H1 (cell line): ENCODE data around the gene FMNL2. TPM values are rescaled to one million over a fixed set of nuclear protein-coding genes. Genes with fewer than 3 reads are reported as not detected.

Source experiments
- CTCF ChIA-PET: fragments of 300-600 bp; sonication (Branson Sonifier 250); formaldehyde crosslinking; loops from one replicate; lab custom pipeline; 2021; ENCODE audit not compliant: partially characterized antibody; lab: Charles Lee
- POLR2A ChIA-PET: fragments of 300-600 bp; sonication (Branson Sonifier 250); formaldehyde crosslinking; loops from one replicate; lab custom pipeline; 2021; ENCODE audit warnings: inconsistent platforms; ENCODE audit not compliant: partially characterized antibody; lab: Charles Lee
- DNase-seq, 2 experiments: peaks; one replicate each; pipeline versions ENCODE4 v3.0.0 to v3.0.0-alpha.2; 2010 to 2022; ENCODE audit warnings: low spot score in 2 of 2, low read depth in 1 of 2, mixed read lengths in 1 of 2
- FAIRE-seq: peaks from 2 replicates; lab custom pipeline; 2011; peaks lifted over from hg19 to GRCh38; lab: Jason Lieb, UNC
- H2AFZ ChIP-seq: 2 replicates; pipeline ENCODE4 v1.8.1; 2012; ENCODE audit warnings: low read length, inconsistent platforms
- H2AK5ac ChIP-seq: 2 replicates; pipeline ENCODE4 v1.6.1; 2013; ENCODE audit warnings: low read depth, low read length
- H2BK120ac ChIP-seq: replicated peaks from 2 replicates; pipeline ENCODE3; 2013; ENCODE audit warnings: low read depth, low read length, inconsistent platforms
- H2BK12ac ChIP-seq: 2 replicates; pipeline ENCODE4 v1.6.1; 2013; ENCODE audit warnings: low read depth, low read length
- H2BK15ac ChIP-seq: 2 replicates; pipeline ENCODE4 v1.6.1; 2013; ENCODE audit warnings: low read length
- H2BK20ac ChIP-seq: 2 replicates; pipeline ENCODE4 v1.6.1; 2013; ENCODE audit warnings: low read length
- H2BK5ac ChIP-seq: 2 replicates; pipeline ENCODE4 v1.6.1; 2013; ENCODE audit warnings: low read depth, low read length
- H3K14ac ChIP-seq: 2 replicates; pipeline ENCODE4 v1.6.1; 2013; ENCODE audit warnings: inconsistent platforms; ENCODE audit not compliant: insufficient read length
- H3K18ac ChIP-seq: 2 replicates; pipeline ENCODE4 v1.6.1; 2013; ENCODE audit warnings: low read length; ENCODE audit errors: extremely low read depth
- H3K23ac ChIP-seq: 2 replicates; pipeline ENCODE4 v1.6.1; 2013; ENCODE audit warnings: inconsistent platforms; ENCODE audit not compliant: insufficient read length
- H3K23me2 ChIP-seq: 2 replicates; pipeline ENCODE4 v1.6.1; 2013; ENCODE audit warnings: low read depth, low read length
- H3K27ac ChIP-seq: 2 replicates; pipeline ENCODE4 v1.6.1; 2011; ENCODE audit warnings: low read depth, low read length, inconsistent platforms
- H3K27me3 ChIP-seq, 4 experiments: replicated peaks in 1 of 4; 1 replicate in 1 of 4; 2 replicates in 3 of 4; pipeline versions ENCODE4 v1.6.1 to v1.8.1; 2011 to 2013; ENCODE audit warnings: low read length in 3 of 4, mild to moderate bottlenecking in 3 of 4, inconsistent platforms in 2 of 4, mixed read lengths in 2 of 4, moderate library complexity in 1 of 4; ENCODE audit not compliant: control insufficient read depth in 3 of 4, insufficient read depth in 3 of 4; ENCODE audit errors: extremely low read depth in 1 of 4
- H3K36me3 ChIP-seq, 4 experiments: 2 replicates each; pipeline versions ENCODE4 v1.6.1 to v1.8.1; 2011 to 2013; ENCODE audit warnings: mild to moderate bottlenecking in 4 of 4, low read length in 3 of 4, moderate library complexity in 2 of 4, control low read depth in 1 of 4, inconsistent platforms in 1 of 4; ENCODE audit not compliant: insufficient read depth in 4 of 4, control insufficient read depth in 2 of 4
- H3K4ac ChIP-seq: replicated peaks from 2 replicates; pipeline ENCODE3; 2013; ENCODE audit warnings: low read length, low read depth, mixed read lengths, inconsistent platforms; ENCODE audit not compliant: insufficient read length
- H3K4me1 ChIP-seq, 4 experiments: replicated peaks in 1 of 4; 1 replicate in 1 of 4; 2 replicates in 3 of 4; pipeline versions ENCODE4 v1.6.1 to v1.8.1; 2011 to 2013; ENCODE audit warnings: low read length in 3 of 4, inconsistent platforms in 2 of 4, mixed read lengths in 1 of 4; ENCODE audit not compliant: insufficient read depth in 4 of 4, control insufficient read depth in 3 of 4
- H3K4me2 ChIP-seq, 2 experiments: 2 replicates each; pipeline versions ENCODE4 v1.6.1 to v1.8.1; 2011 to 2013; ENCODE audit warnings: low read depth in 2 of 2, low read length in 2 of 2, control low read depth in 1 of 2, inconsistent platforms in 1 of 2, mild to moderate bottlenecking in 1 of 2; ENCODE audit not compliant: insufficient read depth in 1 of 2
- H3K4me3 ChIP-seq, 4 experiments: fragments of 200-600, 300-600 bp in 1 of 4; sonication (generic), shearing (Covaris generic), sonication (Bioruptor Twin) in 1 of 4; 2 replicates each; pipeline versions ENCODE4 v1.5.1 to v1.8.1; 2011 to 2016; ENCODE audit warnings: low read length in 4 of 4, low read depth in 3 of 4, control low read depth in 2 of 4, inconsistent platforms in 2 of 4, mild to moderate bottlenecking in 2 of 4, mixed read lengths in 1 of 4, moderate library complexity in 1 of 4; ENCODE audit not compliant: insufficient read depth in 2 of 4; ENCODE audit errors: extremely low read depth in 1 of 4
- H3K56ac ChIP-seq: replicated peaks from 2 replicates; pipeline ENCODE3; 2013; ENCODE audit warnings: low read depth, mild to moderate bottlenecking, mixed read lengths, low read length, inconsistent platforms; ENCODE audit not compliant: insufficient read length
- H3K79me1 ChIP-seq: 2 replicates; pipeline ENCODE4 v1.6.1; 2013; ENCODE audit warnings: low read depth, low read length, control low read depth
- H3K79me2 ChIP-seq, 2 experiments: 2 replicates each; pipeline versions ENCODE4 v1.6.1 to v1.8.1; 2012 to 2013; ENCODE audit warnings: low read length in 2 of 2, mild to moderate bottlenecking in 2 of 2, inconsistent platforms in 1 of 2; ENCODE audit not compliant: insufficient read depth in 2 of 2, control insufficient read depth in 1 of 2
- H3K9ac ChIP-seq, 4 experiments: replicated peaks in 1 of 4; 1 replicate in 1 of 4; 2 replicates in 3 of 4; pipeline versions ENCODE4 v1.6.1 to v1.8.1; 2011 to 2013; ENCODE audit warnings: low read depth in 3 of 4, low read length in 3 of 4, control low read depth in 2 of 4, mild to moderate bottlenecking in 2 of 4, moderate library complexity in 2 of 4, inconsistent platforms in 1 of 4; ENCODE audit errors: extremely low read depth in 1 of 4
- H3K9me3 ChIP-seq, 2 experiments: 2 replicates each; pipeline versions ENCODE4 v1.6.1 to v1.8.1; 2012 to 2013; ENCODE audit warnings: mild to moderate bottlenecking in 2 of 2, moderate library complexity in 2 of 2, control low read depth in 1 of 2, inconsistent platforms in 1 of 2, low read depth in 1 of 2, low read length in 1 of 2, mixed read lengths in 1 of 2; ENCODE audit not compliant: insufficient read depth in 2 of 2
- H4K20me1 ChIP-seq, 2 experiments: replicated peaks in 1 of 2; 2 replicates each; pipeline versions ENCODE3 to v1.8.1; 2011 to 2013; ENCODE audit warnings: inconsistent platforms in 2 of 2, low read length in 2 of 2, mild to moderate bottlenecking in 1 of 2; ENCODE audit not compliant: insufficient read depth in 2 of 2, control insufficient read depth in 1 of 2
- H4K5ac ChIP-seq: 2 replicates; pipeline ENCODE4 v1.6.1; 2013; ENCODE audit warnings: low read length, low read depth, mixed read lengths, inconsistent platforms; ENCODE audit not compliant: insufficient read length
- H4K8ac ChIP-seq: 2 replicates; pipeline ENCODE4 v1.8.0; 2013; ENCODE audit warnings: mild to moderate bottlenecking, moderate library complexity, low read length, inconsistent platforms; ENCODE audit not compliant: insufficient read depth; ENCODE audit errors: extremely low read depth
- H4K91ac ChIP-seq: replicated peaks from 2 replicates; pipeline ENCODE3; 2013; ENCODE audit warnings: low read length, mixed read lengths, inconsistent platforms; ENCODE audit not compliant: insufficient read length
- HDAC6 ChIP-seq: IDR thresholded peaks from one replicate; pipeline ENCODE4 v1.7.1; 2012; ENCODE audit warnings: low read depth, mild to moderate bottlenecking, inconsistent platforms, low read length, moderate library complexity
- JUND ChIP-seq: IDR thresholded peaks from 2 replicates; pipeline ENCODE4 v1.6.1; 2011; ENCODE audit warnings: mild to moderate bottlenecking, improper control_type of control experiment, low read length
- MAX ChIP-seq: IDR thresholded peaks from 2 replicates; pipeline ENCODE4 v1.6.1; 2012; ENCODE audit warnings: inconsistent platforms
- POLR2AphosphoS5 ChIP-seq: IDR thresholded peaks from 2 replicates; pipeline ENCODE4 v1.6.1; 2011; ENCODE audit warnings: low read depth, low read length
- WGBS, 2 experiments: shearing (Covaris generic) in 1 of 2; methylation state at CpG; one replicate each; pipeline versions ENCODE4 v1.1.6 to v1.1.7; 2013 to 2015; ENCODE audit warnings: low lambda C conversion rate in 2 of 2, mixed read lengths in 2 of 2, inconsistent platforms in 1 of 2, low coverage in 1 of 2, missing lambda C conversion rate in 1 of 2; ENCODE audit not compliant: insufficient replicate concordance in 2 of 2, insufficient coverage in 1 of 2, insufficient read length in 1 of 2; ENCODE audit errors: extremely low coverage in 1 of 2, missing lambda C conversion rate in 1 of 2; 5-methylcytosine and 5-hydroxymethylcytosine counted together
- polyA plus RNA-seq, 7 experiments: library from polyadenylated mRNA; depleted of rRNA in 3 of 7; stranded (reverse) in 5 of 7; unstranded in 2 of 7; fragments of >200 nt in 5 of 7; fragments of 200-250 nt in 2 of 7; gene quantifications; 1 replicate in 5 of 7; 2 replicates in 1 of 7; 4 replicates in 1 of 7; pipeline versions ENCODE4 v1.2.1 to v1.2.3, GENCODE V29; 2011 to 2013; ENCODE audit warnings: missing spikeins in 2 of 7, mixed read lengths in 2 of 7
- total RNA-seq: library from RNA; stranded (reverse); fragmentation: NEBNext Ultra II Directional; extraction: Animal tissue kit (Norgen Biotek cat#: 25700); gene quantifications from 2 replicates; pipeline ENCODE4 v1.2.1, GENCODE V29; 2021

FMNL2 gene
- total and polyA plus RNA-seq, 2 of the 8 experiments (the other 6 are each of a cell fraction or from before 2014, with no cell fraction given), result 15.5 to 45.1 TPM

GRCh38 chr2:152696476-152696875, 361.5 kb downstream of the FMNL2 start:
- Histone ChIP-seq H2BK15ac (no peak overlapping the region), H2BK5ac (no peak overlapping the region), H3K27me3 (no peaks in the 10 kb centered on the region), H4K8ac (no peak overlapping the region), H3K4ac (no peak overlapping the region), H3K18ac (no peak overlapping the region), H3K9ac (no peak overlapping the region), H3K27ac (no peak overlapping the region), H3K4me1 (no peaks in the 10 kb centered on the region), H3K4me3 (no peak overlapping the region), H2BK120ac (no peak overlapping the region), H4K20me1 (peaks cover 4% of the 10 kb centered on the region in 2 experiments), H3K79me2 (peaks cover 9 to 84% of the 10 kb centered on the region in 2 experiments), H3K36me3 (peaks cover 2 to 35% (median 9%) of the 10 kb centered on the region in 4 experiments; a peak in 6 of 8 replicates), H2BK20ac (no peak overlapping the region), H3K9me3 (no peaks in the 10 kb centered on the region), H3K56ac (no peak overlapping the region), H3K4me2 (no peak overlapping the region), H3K23me2 (no peaks in the 10 kb centered on the region), H4K5ac (no peak overlapping the region), H4K91ac (no peak overlapping the region), H2AK5ac (no peak overlapping the region), H2AFZ (no peak overlapping the region), H3K23ac (no peak overlapping the region), H2BK12ac (no peak overlapping the region), H3K79me1 (no peaks in the 10 kb centered on the region; the same call in 1 of the 2 replicates), H3K14ac (no peak overlapping the region)
- ChIA-PET CTCF (interaction anchor here (0.7 kb wide), 1 partner anchor 19 kb away, joined by 3 read pairs; no protein-coding TSS in a partner anchor), POLR2A (interaction anchor here (1.4 to 2.0 kb wide), 3 partner anchors 10 to 22 kb away, joined by 3 to 10 read pairs (median 5); partner anchors contain the start of gene PRPF40A)
- TF ChIP-seq JUND (no peak), MAX (no peak), HDAC6 (no peak), POLR2AphosphoS5 (no peak)
- no peak for FAIRE-seq
- DNase-seq, result no peak
- WGBS, 2 experiments, result no CpG with 5 or more reads among the region's 1 CpG
